T-helper 1 cell treated with Interleukin-12 subunit alpha and Interleukin-12 subunit beta and Interleukin-4 antibody, amounts not matched to agents 30 ng/mL and 1 ng/mL, for 36 hours (primary cell): ENCODE measurements around the gene TARBP2. TPM values are rescaled to one million over a fixed set of nuclear protein-coding genes. Genes with fewer than 3 reads are reported as not detected.

Experiments
- intact Hi-C: fragments of 100-400 bp; cut with micrococcal nuclease; formaldehyde crosslinking; loops from one replicate; pipeline ENCODE4 v1.15.1; 2024
- total RNA-seq: library from RNA; stranded (reverse); gene quantifications from 2 replicates; pipeline ENCODE4 v1.2.3, GENCODE V29; 2022

The TARBP2 gene
- total RNA-seq, 1 donor from 2014 or later = 41.0 TPM

DNA sequence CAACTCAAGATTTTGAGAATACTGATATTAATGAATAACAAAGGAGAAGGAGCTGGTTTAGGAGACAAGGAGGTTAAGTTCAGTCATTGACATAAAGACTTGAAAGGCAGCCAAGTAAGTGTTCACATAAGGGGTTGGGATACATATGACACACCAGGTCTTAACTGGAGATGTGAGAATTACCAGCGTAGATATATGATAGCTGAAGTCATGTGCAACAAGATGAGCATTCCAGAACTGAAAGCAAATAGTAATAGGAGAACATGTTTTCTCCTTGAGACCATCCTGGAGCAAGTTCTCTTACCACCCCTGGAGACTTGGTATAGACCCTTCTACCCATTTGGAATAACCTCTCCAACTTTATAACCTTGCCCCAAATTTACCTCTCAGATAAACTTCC is 49.5 kb downstream of the TARBP2 start:
- intact Hi-C loops = no loop called here

DNA sequence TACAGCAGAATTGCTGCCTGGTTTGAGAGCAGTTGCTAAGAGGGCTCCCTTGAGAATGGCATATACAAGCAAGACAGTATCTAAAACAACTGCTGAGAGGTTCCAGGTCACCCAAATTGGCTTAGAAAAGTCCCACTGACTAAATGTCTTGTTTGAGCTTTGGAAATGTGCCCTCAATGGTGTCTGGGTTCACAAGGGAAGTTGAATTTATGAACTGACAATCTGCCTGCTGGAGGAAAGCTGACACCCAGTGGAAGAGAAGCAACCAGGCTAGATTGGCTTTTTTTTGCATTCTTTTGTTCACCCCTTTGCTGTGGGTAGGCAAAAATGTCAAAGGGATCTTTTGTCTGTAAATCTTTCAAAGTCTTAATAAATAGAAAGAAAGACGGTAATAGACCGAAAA is 50.8 kb downstream of the TARBP2 start:
- intact Hi-C loops = no loop called here

DNA sequence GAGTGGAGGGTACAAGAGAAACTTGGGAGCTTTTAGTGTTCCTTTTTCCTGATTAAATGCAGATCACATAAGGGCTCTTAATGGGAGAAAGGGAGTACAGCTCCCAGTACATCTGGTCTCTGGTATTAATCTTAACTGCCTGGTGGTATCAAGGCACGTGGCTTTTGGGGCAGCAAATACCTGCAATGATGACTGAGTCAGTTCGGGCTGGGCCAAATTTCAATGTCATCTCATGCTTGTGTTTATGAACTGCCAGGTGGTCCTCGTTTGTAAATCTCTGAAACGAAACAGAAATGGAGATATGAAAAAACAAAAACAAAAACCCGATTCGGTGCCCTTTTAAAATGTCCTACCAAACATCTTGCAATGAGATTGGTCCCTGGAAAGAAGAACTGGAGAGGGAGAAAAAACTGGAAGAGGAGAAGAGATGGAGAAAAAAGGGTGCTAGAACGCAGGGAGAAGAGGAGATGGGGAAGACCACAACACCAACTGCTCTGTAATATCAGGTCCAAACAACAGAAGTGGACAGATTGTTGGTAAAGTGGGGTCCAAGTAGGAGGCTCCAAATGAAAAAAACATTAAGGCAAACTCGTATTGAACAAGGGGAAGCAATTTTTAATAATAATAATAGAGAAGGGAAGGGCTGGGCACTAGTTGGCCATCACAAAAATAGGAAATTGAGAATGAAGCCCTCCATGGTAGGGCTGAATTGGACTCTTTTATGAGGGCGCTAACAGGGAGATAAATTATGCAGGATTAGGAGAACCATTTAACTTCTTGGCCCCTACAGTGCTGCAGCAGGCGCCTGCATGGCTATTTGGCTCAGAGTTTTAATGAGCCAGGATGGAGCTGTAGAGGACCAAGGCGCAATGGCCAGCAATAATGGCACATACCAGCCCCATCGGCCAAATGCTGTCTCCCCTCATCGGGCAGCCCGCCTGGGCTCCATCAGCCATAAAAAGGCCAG is 51.6 kb downstream of the TARBP2 start:
- intact Hi-C loops = no loop called here

Other genes with a start within 250 kb of the TARBP2 start
- gene ESPL1, start 233.0 kb upstream of the TARBP2 start, total RNA-seq = 58.2 and 63.4 TPM in 2 replicates
- gene PFDN5, start 205.7 kb upstream of the TARBP2 start, total RNA-seq = 309 and 313 TPM in 2 replicates
- 53.2 and 57.0 TPM in 2 replicates for gene MYG1, start 201.6 kb upstream of the TARBP2 start, total RNA-seq
- 64.2 and 66.1 TPM in 2 replicates for gene AAAS, start 179.7 kb upstream of the TARBP2 start, total RNA-seq
- gene SP7, start 164.9 kb upstream of the TARBP2 start, total RNA-seq = 0.07 TPM in 1 of 2 replicates, not detected in the other
- 75.7 and 78.0 TPM in 2 replicates for gene SP1, start 121.1 kb upstream of the TARBP2 start, total RNA-seq
- gene AMHR2, start 77.4 kb upstream of the TARBP2 start, total RNA-seq = not detected in 2 replicates
- 214 and 222 TPM in 2 replicates for gene PRR13, start 59.5 kb upstream of the TARBP2 start, total RNA-seq
- gene PCBP2, start 49.2 kb upstream of the TARBP2 start, total RNA-seq = 684 and 700 TPM in 2 replicates
- 29.6 and 30.1 TPM in 2 replicates for gene MAP3K12, start 1.8 kb upstream of the TARBP2 start, total RNA-seq
- 0.44 TPM in 1 of 2 replicates, not detected in the other for gene NPFF, start 6.2 kb downstream of the TARBP2 start, total RNA-seq
- gene ATF7, start 125.1 kb downstream of the TARBP2 start, total RNA-seq = 30.6 and 33.5 TPM in 2 replicates
- 304 and 308 TPM in 2 replicates for gene ATP5MC2, start 174.8 kb downstream of the TARBP2 start, total RNA-seq
- 61.3 and 61.6 TPM in 2 replicates for gene CALCOCO1, start 226.2 kb downstream of the TARBP2 start, total RNA-seq